Right lung (tissue), 5 donors: ENCODE results near the gene LCOR. TPM values are rescaled to one million over a fixed set of nuclear protein-coding genes. Genes with fewer than 3 reads are reported as not detected.
"Not testable (repeated sequence)": the region's sequence is repeated elsewhere in the genome, so short reads cannot be mapped to it uniquely, and the experiment has no call there.

Source experiments
- DNase-seq, 2 donors: peaks; one replicate each; pipeline ENCODE4 v3.0.0-alpha.2; 2013
- polyA plus RNA-seq, 5 donors: library from polyadenylated mRNA; unstranded; fragments of 120-200 nt; gene quantifications; one replicate each; pipeline versions ENCODE4 v1.2.1 to v1.2.3, GENCODE V29; 2013; ENCODE audit warnings: inconsistent platforms in 1 of 5, low replicate concordance in 1 of 5; ENCODE audit not compliant: insufficient read length in 5 of 5, insufficient read depth in 1 of 5

Gene LCOR
- polyA plus RNA-seq, 5 donors = 13.6 to 23.0 (median 22.6) TPM

GRCh38 chr10:96922978-96923948 is 91.2 kb downstream of the LCOR start:
- DNase-seq = no peak

GRCh38 chr10:96924861-96925260 is 92.8 kb downstream of the LCOR start:
- no peak for DNase-seq

- no peak for DNase-seq
Observed at GRCh38 chr10:96930469-96930868, 98.4 kb downstream of the LCOR start.

GRCh38 chr10:96935148-96935547 is 103.0 kb downstream of the LCOR start:
- no peak for DNase-seq

GRCh38 chr10:96935810-96936209 is 103.7 kb downstream of the LCOR start:
- no peak for DNase-seq

- not testable (repeated sequence) for DNase-seq
Observed at GRCh38 chr10:96943161-96943560, 111.1 kb downstream of the LCOR start.

- DNase-seq = no peak
Observed at GRCh38 chr10:96947036-96947435, 114.9 kb downstream of the LCOR start.

GRCh38 chr10:96949039-96949683 is 117.1 kb downstream of the LCOR start:
- DNase-seq = no peak

- DNase-seq = no peak
Observed at GRCh38 chr10:96951954-96952353, 119.9 kb downstream of the LCOR start.

- DNase-seq = no peak
Observed at GRCh38 chr10:96955794-96956193, 123.7 kb downstream of the LCOR start.

GRCh38 chr10:96958071-96958470 is 126.0 kb downstream of the LCOR start:
- DNase-seq = no peak

- DNase-seq = no peak
Observed at GRCh38 chr10:96959733-96960132, 127.6 kb downstream of the LCOR start.

GRCh38 chr10:96960872-96961271 is 128.8 kb downstream of the LCOR start:
- no peak for DNase-seq

- no peak for DNase-seq
Observed at GRCh38 chr10:96964131-96964530, 132.0 kb downstream of the LCOR start.

GRCh38 chr10:96967847-96968246 is 135.7 kb downstream of the LCOR start:
- no peak for DNase-seq

- no peak for DNase-seq
Observed at GRCh38 chr10:96968682-96969423, 136.8 kb downstream of the LCOR start.

- DNase-seq = no peak
Observed at GRCh38 chr10:96971324-96971723, 139.2 kb downstream of the LCOR start.

- DNase-seq = no peak
Observed at GRCh38 chr10:96972264-96972663, 140.2 kb downstream of the LCOR start.

GRCh38 chr10:96973809-96974747 is 142.0 kb downstream of the LCOR start:
- no peak for DNase-seq

- no peak for DNase-seq
Observed at GRCh38 chr10:96975136-96975535, 143.0 kb downstream of the LCOR start.

GRCh38 chr10:96978621-96979154 is 146.6 kb downstream of the LCOR start:
- no peak for DNase-seq
